Lower leg skin (tissue), 3 donors: Measurements from ENCODE around the gene PAPLN.

Experiments used
- POLR2A ChIP-seq, 2 donors: fragments of 450-650 bp; IDR thresholded peaks; one replicate each; pipeline ENCODE4 v1.6.1; 2016 to 2017; ENCODE audit warnings: antibody characterized with exemption in 2 of 2, mild to moderate bottlenecking in 1 of 2, moderate library complexity in 1 of 2
- TF ChIP-seq, protein P1 (sequence below), 3 donors: fragments of 450-650 bp; IDR thresholded peaks; one replicate each; pipeline ENCODE4 v1.5.1; 2016; ENCODE audit warnings: antibody characterized with exemption in 3 of 3, mild to moderate bottlenecking in 3 of 3, moderate library complexity in 2 of 3

GRCh38 chr14:73237786-73238423 lies 599 bp downstream of the PAPLN start:
- no peak for TF ChIP-seq POLR2A (IDR thresholded peaks at IDR 0.05)
- TF ChIP-seq, protein P1, sequence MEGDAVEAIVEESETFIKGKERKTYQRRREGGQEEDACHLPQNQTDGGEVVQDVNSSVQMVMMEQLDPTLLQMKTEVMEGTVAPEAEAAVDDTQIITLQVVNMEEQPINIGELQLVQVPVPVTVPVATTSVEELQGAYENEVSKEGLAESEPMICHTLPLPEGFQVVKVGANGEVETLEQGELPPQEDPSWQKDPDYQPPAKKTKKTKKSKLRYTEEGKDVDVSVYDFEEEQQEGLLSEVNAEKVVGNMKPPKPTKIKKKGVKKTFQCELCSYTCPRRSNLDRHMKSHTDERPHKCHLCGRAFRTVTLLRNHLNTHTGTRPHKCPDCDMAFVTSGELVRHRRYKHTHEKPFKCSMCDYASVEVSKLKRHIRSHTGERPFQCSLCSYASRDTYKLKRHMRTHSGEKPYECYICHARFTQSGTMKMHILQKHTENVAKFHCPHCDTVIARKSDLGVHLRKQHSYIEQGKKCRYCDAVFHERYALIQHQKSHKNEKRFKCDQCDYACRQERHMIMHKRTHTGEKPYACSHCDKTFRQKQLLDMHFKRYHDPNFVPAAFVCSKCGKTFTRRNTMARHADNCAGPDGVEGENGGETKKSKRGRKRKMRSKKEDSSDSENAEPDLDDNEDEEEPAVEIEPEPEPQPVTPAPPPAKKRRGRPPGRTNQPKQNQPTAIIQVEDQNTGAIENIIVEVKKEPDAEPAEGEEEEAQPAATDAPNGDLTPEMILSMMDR (IDR thresholded peaks at IDR 0.05), result no peak
